ENCODE results near the gene SUSD1. TPM values are rescaled to one million over a fixed set of nuclear protein-coding genes. Genes with fewer than 3 reads are reported as not detected.

Gene SUSD1
- total and polyA plus RNA-seq, 9 of the 15 experiments (the other 6 are each of a cell fraction or from before 2014, with no cell fraction given) = 10.9 to 44.4 (median 36.1) TPM

DNA sequence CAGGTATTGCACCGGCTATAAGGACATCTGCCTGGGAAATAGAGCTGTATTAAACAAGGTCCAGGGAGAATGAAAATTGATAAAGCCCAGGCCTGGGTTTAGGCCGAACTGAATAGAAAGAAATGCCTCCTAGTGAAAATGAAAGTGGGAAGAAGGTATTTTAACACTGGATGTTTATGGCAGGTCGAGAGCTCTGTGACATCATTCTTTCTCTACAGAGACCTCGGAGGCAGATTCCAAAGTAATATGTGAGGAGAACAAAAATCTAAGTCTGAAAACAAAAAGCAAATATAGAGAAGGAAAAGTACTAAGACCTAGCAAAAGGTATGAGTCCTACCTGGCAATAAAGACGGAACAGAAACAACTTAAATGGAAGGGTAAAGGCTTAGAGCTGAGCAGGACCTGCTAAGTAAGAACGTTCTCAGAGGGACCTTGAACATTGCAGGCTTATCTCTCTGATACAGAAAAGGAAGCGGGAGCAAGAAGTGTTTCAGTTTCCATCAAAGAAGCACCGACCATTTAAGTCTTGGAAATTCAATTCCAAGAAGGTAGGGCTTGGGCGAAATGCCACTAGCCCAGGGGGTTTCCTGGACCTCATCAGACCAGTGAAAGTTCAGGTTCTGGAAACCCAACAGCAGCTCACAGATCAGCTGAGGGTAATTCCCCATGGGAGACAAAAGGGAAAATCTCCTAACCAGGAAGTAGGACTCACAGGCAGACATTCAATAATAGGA lies 80.0 kb downstream of the SUSD1 start (continued):
- TF ChIP-seq RBM15 (IDR thresholded peaks at IDR 0.05; ENCODE audit: insufficient read depth, low read length) = no peak
- TF ChIP-seq GTF2E2 (tag; IDR thresholded peaks at IDR 0.05) = no peak
- no peak for TF ChIP-seq FOSL1 (tag; conservative IDR thresholded peaks at IDR 0.05)
- TF ChIP-seq, protein P1, sequence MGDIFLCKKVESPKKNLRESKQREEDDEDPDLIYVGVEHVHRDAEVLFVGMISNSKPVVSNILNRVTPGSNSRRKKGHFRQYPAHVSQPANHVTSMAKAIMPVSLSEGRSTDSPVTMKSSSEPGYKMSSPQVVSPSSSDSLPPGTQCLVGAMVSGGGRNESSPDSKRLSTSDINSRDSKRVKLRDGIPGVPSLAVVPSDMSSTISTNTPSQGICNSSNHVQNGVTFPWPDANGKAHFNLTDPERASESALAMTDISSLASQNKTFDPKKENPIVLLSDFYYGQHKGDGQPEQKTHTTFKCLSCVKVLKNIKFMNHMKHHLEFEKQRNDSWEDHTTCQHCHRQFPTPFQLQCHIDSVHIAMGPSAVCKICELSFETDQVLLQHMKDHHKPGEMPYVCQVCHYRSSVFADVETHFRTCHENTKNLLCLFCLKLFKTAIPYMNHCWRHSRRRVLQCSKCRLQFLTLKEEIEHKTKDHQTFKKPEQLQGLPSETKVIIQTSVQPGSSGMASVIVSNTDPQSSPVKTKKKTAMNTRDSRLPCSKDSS (IDR thresholded peaks at IDR 0.05; ENCODE audit: low read depth, partially characterized antibody) = no peak
- TF ChIP-seq, protein P2, sequence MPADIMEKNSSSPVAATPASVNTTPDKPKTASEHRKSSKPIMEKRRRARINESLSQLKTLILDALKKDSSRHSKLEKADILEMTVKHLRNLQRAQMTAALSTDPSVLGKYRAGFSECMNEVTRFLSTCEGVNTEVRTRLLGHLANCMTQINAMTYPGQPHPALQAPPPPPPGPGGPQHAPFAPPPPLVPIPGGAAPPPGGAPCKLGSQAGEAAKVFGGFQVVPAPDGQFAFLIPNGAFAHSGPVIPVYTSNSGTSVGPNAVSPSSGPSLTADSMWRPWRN (IDR thresholded peaks at IDR 0.05; ENCODE audit: low read depth) = no peak
- peak; percentile 58; the same call in 1 of the 2 replicates for TF ChIP-seq CBFA2T3 (IDR thresholded peaks at IDR 0.05)
- TF ChIP-seq ADNP (tag; IDR thresholded peaks at IDR 0.05) = no peak
- TF ChIP-seq ILF3 (IDR thresholded peaks at IDR 0.05; ENCODE audit: borderline replicate concordance) = no peak
- no peak for TF ChIP-seq ZBTB8A (IDR thresholded peaks at IDR 0.05; ENCODE audit: partially characterized antibody)
- TF ChIP-seq, protein P3, sequence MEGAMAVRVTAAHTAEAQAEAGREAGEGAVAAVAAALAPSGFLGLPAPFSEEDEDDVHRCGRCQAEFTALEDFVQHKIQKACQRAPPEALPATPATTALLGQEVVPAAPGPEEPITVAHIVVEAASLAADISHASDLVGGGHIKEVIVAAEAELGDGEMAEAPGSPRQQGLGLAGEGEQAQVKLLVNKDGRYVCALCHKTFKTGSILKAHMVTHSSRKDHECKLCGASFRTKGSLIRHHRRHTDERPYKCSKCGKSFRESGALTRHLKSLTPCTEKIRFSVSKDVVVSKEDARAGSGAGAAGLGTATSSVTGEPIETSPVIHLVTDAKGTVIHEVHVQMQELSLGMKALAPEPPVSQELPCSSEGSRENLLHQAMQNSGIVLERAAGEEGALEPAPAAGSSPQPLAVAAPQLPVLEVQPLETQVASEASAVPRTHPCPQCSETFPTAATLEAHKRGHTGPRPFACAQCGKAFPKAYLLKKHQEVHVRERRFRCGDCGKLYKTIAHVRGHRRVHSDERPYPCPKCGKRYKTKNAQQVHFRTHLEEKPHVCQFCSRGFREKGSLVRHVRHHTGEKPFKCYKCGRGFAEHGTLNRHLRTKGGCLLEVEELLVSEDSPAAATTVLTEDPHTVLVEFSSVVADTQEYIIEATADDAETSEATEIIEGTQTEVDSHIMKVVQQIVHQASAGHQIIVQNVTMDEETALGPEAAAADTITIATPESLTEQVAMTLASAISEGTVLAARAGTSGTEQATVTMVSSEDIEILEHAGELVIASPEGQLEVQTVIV (CRISPR knock-in tag; IDR thresholded peaks at IDR 0.05; ENCODE audit: borderline replicate concordance) = no peak
- TF ChIP-seq, protein P4, sequence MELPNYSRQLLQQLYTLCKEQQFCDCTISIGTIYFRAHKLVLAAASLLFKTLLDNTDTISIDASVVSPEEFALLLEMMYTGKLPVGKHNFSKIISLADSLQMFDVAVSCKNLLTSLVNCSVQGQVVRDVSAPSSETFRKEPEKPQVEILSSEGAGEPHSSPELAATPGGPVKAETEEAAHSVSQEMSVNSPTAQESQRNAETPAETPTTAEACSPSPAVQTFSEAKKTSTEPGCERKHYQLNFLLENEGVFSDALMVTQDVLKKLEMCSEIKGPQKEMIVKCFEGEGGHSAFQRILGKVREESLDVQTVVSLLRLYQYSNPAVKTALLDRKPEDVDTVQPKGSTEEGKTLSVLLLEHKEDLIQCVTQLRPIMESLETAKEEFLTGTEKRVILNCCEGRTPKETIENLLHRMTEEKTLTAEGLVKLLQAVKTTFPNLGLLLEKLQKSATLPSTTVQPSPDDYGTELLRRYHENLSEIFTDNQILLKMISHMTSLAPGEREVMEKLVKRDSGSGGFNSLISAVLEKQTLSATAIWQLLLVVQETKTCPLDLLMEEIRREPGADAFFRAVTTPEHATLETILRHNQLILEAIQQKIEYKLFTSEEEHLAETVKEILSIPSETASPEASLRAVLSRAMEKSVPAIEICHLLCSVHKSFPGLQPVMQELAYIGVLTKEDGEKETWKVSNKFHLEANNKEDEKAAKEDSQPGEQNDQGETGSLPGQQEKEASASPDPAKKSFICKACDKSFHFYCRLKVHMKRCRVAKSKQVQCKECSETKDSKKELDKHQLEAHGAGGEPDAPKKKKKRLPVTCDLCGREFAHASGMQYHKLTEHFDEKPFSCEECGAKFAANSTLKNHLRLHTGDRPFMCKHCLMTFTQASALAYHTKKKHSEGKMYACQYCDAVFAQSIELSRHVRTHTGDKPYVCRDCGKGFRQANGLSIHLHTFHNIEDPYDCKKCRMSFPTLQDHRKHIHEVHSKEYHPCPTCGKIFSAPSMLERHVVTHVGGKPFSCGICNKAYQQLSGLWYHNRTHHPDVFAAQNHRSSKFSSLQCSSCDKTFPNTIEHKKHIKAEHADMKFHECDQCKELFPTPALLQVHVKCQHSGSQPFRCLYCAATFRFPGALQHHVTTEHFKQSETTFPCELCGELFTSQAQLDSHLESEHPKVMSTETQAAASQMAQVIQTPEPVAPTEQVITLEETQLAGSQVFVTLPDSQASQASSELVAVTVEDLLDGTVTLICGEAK (IDR thresholded peaks at IDR 0.05) = no peak
- TF ChIP-seq, protein P4 (CRISPR knock-in tag; IDR thresholded peaks at IDR 0.05) = no peak
- TF ChIP-seq CBX2 (IDR thresholded peaks at IDR 0.05; ENCODE audit: insufficient read depth, low read length, poor library complexity, severe bottlenecking) = no peak
- TF ChIP-seq ZNF124 (CRISPR knock-in tag; IDR thresholded peaks at IDR 0.05) = no peak

All from K562 (cell line).